ENCODE measurements around the gene TPM1. TPM values are rescaled to one million over a fixed set of nuclear protein-coding genes. Genes with fewer than 3 reads are reported as not detected.
A peak's percentile ranks its signal among the peaks of the same experiment; 100 is the strongest.

Gene TPM1
- total RNA-seq, 1 experiment from 2014 or later, result 298 TPM

DNA sequence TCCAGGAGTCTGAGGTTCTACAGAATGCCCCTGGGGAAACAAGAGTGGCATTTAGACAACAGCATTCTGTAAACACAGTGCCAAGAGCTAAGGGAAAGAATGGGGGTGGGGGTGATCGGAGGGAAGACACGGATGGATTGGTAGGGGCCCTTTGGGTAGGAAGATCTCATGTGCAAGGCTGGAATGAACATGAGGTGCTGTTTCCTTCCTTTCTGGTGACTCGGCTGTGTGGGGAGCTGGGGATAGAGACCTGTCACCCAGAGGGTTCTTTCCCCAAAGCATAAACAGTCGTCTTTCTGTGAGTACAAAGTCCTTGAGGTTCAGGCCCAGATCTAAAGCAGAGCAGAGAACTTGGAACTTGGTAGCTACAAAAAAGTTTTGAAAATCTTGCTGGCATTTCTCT, 11.7 kb downstream of the TPM1 start:
- TF ChIP-seq, protein P1, sequence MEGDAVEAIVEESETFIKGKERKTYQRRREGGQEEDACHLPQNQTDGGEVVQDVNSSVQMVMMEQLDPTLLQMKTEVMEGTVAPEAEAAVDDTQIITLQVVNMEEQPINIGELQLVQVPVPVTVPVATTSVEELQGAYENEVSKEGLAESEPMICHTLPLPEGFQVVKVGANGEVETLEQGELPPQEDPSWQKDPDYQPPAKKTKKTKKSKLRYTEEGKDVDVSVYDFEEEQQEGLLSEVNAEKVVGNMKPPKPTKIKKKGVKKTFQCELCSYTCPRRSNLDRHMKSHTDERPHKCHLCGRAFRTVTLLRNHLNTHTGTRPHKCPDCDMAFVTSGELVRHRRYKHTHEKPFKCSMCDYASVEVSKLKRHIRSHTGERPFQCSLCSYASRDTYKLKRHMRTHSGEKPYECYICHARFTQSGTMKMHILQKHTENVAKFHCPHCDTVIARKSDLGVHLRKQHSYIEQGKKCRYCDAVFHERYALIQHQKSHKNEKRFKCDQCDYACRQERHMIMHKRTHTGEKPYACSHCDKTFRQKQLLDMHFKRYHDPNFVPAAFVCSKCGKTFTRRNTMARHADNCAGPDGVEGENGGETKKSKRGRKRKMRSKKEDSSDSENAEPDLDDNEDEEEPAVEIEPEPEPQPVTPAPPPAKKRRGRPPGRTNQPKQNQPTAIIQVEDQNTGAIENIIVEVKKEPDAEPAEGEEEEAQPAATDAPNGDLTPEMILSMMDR (IDR thresholded peaks at IDR 0.05), result no peak
- TF ChIP-seq TCF7L2 (IDR thresholded peaks at IDR 0.05; ENCODE audit: low read depth, low read length), result no peak
- TF ChIP-seq, protein P2, sequence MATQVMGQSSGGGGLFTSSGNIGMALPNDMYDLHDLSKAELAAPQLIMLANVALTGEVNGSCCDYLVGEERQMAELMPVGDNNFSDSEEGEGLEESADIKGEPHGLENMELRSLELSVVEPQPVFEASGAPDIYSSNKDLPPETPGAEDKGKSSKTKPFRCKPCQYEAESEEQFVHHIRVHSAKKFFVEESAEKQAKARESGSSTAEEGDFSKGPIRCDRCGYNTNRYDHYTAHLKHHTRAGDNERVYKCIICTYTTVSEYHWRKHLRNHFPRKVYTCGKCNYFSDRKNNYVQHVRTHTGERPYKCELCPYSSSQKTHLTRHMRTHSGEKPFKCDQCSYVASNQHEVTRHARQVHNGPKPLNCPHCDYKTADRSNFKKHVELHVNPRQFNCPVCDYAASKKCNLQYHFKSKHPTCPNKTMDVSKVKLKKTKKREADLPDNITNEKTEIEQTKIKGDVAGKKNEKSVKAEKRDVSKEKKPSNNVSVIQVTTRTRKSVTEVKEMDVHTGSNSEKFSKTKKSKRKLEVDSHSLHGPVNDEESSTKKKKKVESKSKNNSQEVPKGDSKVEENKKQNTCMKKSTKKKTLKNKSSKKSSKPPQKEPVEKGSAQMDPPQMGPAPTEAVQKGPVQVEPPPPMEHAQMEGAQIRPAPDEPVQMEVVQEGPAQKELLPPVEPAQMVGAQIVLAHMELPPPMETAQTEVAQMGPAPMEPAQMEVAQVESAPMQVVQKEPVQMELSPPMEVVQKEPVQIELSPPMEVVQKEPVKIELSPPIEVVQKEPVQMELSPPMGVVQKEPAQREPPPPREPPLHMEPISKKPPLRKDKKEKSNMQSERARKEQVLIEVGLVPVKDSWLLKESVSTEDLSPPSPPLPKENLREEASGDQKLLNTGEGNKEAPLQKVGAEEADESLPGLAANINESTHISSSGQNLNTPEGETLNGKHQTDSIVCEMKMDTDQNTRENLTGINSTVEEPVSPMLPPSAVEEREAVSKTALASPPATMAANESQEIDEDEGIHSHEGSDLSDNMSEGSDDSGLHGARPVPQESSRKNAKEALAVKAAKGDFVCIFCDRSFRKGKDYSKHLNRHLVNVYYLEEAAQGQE (IDR thresholded peaks at IDR 0.05; ENCODE audit: insufficient read depth in 1 of 2, low read depth in 2 of 2, low read length in 1 of 2), result no peak
- peak overlapping the region in 1 of 2 experiments; percentile 14; a peak in 1 of 4 replicates for H3K4me3 ChIP-seq (ENCODE audit: low read depth in 2 of 2, low read length in 2 of 2)
- H3K4me1 ChIP-seq (ENCODE audit: control insufficient read depth, insufficient read depth, low read length), result peaks cover 65% of the 10 kb centered on the region
- CTCF ChIA-PET, result no interaction called here
- intact Hi-C loops (cut with micrococcal nuclease; ENCODE audit: unreplicated experiment), result loop anchor here (5.0 kb wide), 1 partner anchor 207 kb away; no protein-coding TSS in a partner anchor
- peaks cover 8% of the 10 kb centered on the region for H3K36me3 ChIP-seq (ENCODE audit: control insufficient read depth, insufficient read depth, low read length)
- peak; percentile 4; the same call in 1 of the 2 replicates for ATAC-seq
- H3K27me3 ChIP-seq (ENCODE audit: control insufficient read depth, insufficient read depth, low read length), result no peaks in the 10 kb centered on the region
- BruUV-seq (replicated peaks), result no TSS peak
- no peak for DNase-seq (ENCODE audit: low read depth, low spot score)
- H3K9me3 ChIP-seq (ENCODE audit: control insufficient read depth, insufficient read depth, low read depth, low read length), result no peaks in the 10 kb centered on the region
- POLR2A ChIA-PET, result interaction anchor here (0.7 kb wide), 1 partner anchor 114 kb away, joined by 15 read pairs; no protein-coding TSS in a partner anchor
- peak overlapping the region; percentile 85 for H3K27ac ChIP-seq (ENCODE audit: low read length)
- in situ Hi-C loops (cut with HindIII; ENCODE audit: low pct_unique_long_range_greater_than_20kb, low sequenced_read_pairs), result no loop called here

DNA sequence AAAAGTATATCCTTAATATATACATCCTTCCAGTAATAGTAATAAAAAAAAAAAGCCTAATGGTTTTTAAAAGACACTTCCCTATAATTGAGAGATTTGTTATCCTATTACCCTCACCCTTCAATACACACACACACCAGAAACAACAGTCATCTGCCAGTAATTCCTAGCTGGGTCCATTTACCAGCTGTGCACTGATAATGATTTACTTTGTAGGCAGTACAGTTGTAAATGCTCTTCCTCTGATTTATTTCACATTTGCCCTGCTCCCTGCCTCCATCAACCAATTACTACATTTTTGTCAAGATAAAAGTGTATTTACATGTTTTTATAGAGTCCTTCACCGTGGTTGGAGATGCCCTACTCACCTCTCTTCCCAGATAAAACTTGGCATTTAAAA, 12.4 kb downstream of the TPM1 start:
- POLR2A ChIA-PET, result interaction anchor here (0.7 kb wide), 1 partner anchor 352 kb away, joined by 4 read pairs; no protein-coding TSS in a partner anchor
- peaks cover 11% of the 10 kb centered on the region for H3K36me3 ChIP-seq (ENCODE audit: control insufficient read depth, insufficient read depth, low read length)
- no peaks in the 10 kb centered on the region for H3K9me3 ChIP-seq (ENCODE audit: control insufficient read depth, insufficient read depth, low read depth, low read length)
- DNase-seq (ENCODE audit: low read depth, low spot score), result no peak
- TSS peak; percentile 2 for BruUV-seq (replicated peaks)
- TF ChIP-seq, protein P1 (IDR thresholded peaks at IDR 0.05), result no peak
- TF ChIP-seq TCF7L2 (IDR thresholded peaks at IDR 0.05; ENCODE audit: low read depth, low read length), result peak; percentile 65; the same call in 1 of the 2 replicates
- no peak overlapping the region for H3K4me3 ChIP-seq (ENCODE audit: low read depth in 2 of 2, low read length in 2 of 2)
- H3K4me1 ChIP-seq (ENCODE audit: control insufficient read depth, insufficient read depth, low read length), result peaks cover 58% of the 10 kb centered on the region
- intact Hi-C loops (cut with micrococcal nuclease; ENCODE audit: unreplicated experiment), result loop anchor here (5.0 kb wide), 1 partner anchor 208 kb away; no protein-coding TSS in a partner anchor
- no peaks in the 10 kb centered on the region for H3K27me3 ChIP-seq (ENCODE audit: control insufficient read depth, insufficient read depth, low read length)
- in situ Hi-C loops (cut with HindIII; ENCODE audit: low pct_unique_long_range_greater_than_20kb, low sequenced_read_pairs), result no loop called here
- peak overlapping the region; percentile 85 for H3K27ac ChIP-seq (ENCODE audit: low read length)
- CTCF ChIA-PET, result no interaction called here
- ATAC-seq, result no peak

DNA sequence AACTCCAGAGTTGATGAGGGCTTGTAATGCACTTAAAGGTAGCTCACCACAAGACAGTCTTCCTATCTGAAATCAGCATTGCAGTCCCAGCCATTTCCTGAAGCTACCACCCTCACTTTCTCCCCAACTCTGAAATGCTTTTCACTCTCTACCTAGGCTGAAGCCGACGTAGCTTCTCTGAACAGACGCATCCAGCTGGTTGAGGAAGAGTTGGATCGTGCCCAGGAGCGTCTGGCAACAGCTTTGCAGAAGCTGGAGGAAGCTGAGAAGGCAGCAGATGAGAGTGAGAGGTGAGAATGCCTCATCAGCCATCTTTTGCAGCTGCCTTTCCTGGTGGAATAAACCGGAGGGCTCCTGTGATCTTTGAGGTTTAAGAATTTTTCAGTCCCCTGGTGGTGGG, 14.3 kb downstream of the TPM1 start:
- Histone ChIP-seq H3K36me3 (ENCODE audit: control insufficient read depth, insufficient read depth, low read length) (peaks cover 24% of the 10 kb centered on the region), H3K4me1 (ENCODE audit: control insufficient read depth, insufficient read depth, low read length) (peaks cover 40% of the 10 kb centered on the region), H3K9me3 (ENCODE audit: control insufficient read depth, insufficient read depth, low read depth, low read length) (no peaks in the 10 kb centered on the region), H3K27ac (ENCODE audit: low read length) (peak overlapping the region; percentile 2; the same call in 1 of the 2 replicates), H3K27me3 (ENCODE audit: control insufficient read depth, insufficient read depth, low read length) (no peaks in the 10 kb centered on the region), H3K4me3 (ENCODE audit: low read depth in 2 of 2, low read length in 2 of 2) (no peak overlapping the region)
- ChIA-PET POLR2A (no interaction called here), CTCF (no interaction called here)
- no peak for DNase-seq (ENCODE audit: low read depth, low spot score)
- intact Hi-C loops (cut with micrococcal nuclease; ENCODE audit: unreplicated experiment) (no loop called here), in situ Hi-C loops (cut with HindIII; ENCODE audit: low pct_unique_long_range_greater_than_20kb, low sequenced_read_pairs) (no loop called here)
- TF ChIP-seq POLR2AphosphoS5 (IDR thresholded peaks at IDR 0.05; ENCODE audit: low read depth, low read length), result no peak
- TF ChIP-seq SIN3A (IDR thresholded peaks at IDR 0.05; ENCODE audit: borderline replicate concordance, insufficient read depth, low read depth, low read length), result no peak
- TF ChIP-seq TCF7L2 (IDR thresholded peaks at IDR 0.05; ENCODE audit: low read depth, low read length), result no peak
- TF ChIP-seq, protein P2 (IDR thresholded peaks at IDR 0.05; ENCODE audit: insufficient read depth in 1 of 2, low read depth in 2 of 2, low read length in 1 of 2), result no peak
- TF ChIP-seq, protein P1 (IDR thresholded peaks at IDR 0.05), result no peak
- no TSS peak for BruUV-seq (replicated peaks)
- ATAC-seq, result no peak

Data from Panc1 (cell line).